Activated T-cell treated with anti-CD3 and anti-CD28 coated beads for 1 hour (primary cell): Measurements from ENCODE around the gene GTSF1L.
"Not testable (repeated sequence)": the region's sequence is repeated elsewhere in the genome, so short reads cannot be mapped to it uniquely, and the experiment has no call there.

Source experiments
- DNase-seq: peaks from one replicate; pipeline ENCODE4 v3.0.0-alpha.2; 2020; ENCODE audit warnings: low read depth

The GTSF1L gene

GRCh38 chr20:43726811-43727338, at the start of gene GTSF1L:
GTSF1L (minus strand) TSS chr20:43727002; CDS start chr20:43726694, 308 bp downstream.
- no peak for DNase-seq

- DNase-seq, result no peak
These were observed 48.0 kb upstream of the GTSF1L start for GRCh38 chr20:43774754-43775153.

GRCh38 chr20:43771503-43772190, 44.8 kb upstream of the GTSF1L start:
- DNase-seq, result no peak

DNA sequence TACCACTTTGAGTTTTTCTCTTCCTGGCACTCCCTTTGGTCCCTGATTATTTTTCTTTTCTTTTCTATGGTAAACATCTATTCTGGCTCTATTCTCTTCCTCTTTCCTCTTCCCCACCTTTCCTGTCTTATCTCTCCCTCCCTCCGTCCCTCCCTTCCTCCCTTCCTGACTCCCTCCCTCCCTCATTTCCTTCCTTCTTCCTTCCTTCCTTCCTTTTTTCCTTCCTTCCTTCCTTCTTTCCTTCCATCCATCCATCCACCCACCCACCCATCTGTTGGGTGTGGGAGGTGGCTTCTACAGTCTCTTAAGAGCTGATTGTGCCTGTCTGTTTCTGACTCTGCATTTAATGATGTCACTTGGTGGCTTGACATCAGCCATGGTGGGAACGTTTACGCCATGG, 43.5 kb upstream of the GTSF1L start:
- no peak for DNase-seq

- no peak for DNase-seq
These were observed 41.1 kb upstream of the GTSF1L start for GRCh38 chr20:43767686-43768474.

DNA sequence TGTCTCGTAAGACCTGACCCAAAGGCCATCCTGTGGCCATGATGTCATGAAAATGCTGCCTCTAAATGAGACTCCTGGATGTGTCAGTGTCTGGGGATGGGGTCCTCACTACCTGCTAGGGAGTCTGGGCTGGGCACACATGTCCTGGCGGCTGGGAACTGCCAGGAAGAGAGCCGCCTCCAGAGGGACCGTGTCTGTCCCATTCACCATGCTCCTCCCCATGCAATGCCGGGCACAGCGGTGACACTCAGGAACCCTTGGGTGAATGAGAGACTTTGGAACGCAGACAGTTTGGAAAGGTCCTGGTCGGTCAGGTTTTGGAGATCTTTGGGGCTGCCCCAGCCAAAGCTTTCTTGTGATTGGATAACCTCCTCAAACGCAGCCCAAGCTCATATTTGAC, 40.1 kb upstream of the GTSF1L start:
- no peak for DNase-seq

DNA sequence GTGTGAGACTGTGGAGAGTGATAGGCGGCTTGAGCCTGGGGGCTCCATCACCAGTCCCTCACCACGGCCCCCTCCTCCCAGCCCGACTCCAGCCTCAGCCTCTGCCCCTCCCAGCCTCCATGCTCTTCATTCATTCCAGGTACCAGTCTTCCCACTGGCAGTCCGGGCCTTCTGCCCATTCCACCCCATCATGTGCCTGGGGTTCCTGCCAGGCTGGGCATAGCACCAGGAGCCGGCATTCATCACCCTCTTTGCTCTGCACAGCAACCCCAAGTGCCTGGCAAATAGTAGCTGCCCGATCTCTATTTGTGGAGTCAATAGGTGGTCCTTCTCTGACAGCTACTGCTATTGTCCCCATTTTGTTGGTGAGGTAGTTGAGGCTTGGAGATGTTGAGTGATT, 39.6 kb upstream of the GTSF1L start:
- DNase-seq, result no peak

DNA sequence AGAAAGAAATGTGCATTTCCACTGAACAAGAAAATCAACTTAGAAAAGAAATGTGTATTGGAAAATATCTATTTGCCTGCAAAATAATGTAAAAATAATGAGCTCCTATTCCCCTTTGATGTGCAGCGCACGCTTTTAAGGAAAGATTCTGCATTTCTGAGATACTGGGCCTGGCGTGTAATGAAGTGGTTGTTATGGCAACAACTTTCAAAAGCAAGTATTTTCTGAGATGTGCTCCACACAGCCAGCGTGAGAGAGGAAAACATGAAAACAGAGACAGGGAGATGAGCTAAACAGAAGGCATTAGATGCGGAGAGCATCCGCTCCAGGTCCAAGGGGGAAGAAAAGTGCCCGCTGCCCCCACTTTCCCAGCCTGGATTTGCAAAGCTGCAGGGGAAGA, 39.1 kb upstream of the GTSF1L start:
- no peak for DNase-seq

DNA sequence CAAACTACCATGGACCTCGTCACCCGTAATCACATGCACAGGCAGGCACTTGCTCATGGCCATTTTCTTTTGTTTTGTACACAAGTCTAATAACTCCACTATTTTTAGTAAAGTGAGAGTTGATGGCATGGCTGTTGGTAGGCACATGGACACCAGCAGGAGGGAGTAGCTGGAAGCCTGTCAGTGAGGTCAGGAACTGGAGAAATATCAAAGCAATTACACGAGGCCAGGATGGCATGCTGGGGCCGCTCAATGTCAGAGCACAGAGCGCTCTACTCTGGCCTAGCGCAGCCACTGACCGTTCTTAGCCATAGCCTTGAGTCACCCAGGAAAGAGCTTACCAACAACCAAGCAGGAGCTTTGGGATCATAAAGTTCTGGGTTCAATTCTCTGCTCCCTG, 36.1 kb upstream of the GTSF1L start:
- DNase-seq, result no peak

DNA sequence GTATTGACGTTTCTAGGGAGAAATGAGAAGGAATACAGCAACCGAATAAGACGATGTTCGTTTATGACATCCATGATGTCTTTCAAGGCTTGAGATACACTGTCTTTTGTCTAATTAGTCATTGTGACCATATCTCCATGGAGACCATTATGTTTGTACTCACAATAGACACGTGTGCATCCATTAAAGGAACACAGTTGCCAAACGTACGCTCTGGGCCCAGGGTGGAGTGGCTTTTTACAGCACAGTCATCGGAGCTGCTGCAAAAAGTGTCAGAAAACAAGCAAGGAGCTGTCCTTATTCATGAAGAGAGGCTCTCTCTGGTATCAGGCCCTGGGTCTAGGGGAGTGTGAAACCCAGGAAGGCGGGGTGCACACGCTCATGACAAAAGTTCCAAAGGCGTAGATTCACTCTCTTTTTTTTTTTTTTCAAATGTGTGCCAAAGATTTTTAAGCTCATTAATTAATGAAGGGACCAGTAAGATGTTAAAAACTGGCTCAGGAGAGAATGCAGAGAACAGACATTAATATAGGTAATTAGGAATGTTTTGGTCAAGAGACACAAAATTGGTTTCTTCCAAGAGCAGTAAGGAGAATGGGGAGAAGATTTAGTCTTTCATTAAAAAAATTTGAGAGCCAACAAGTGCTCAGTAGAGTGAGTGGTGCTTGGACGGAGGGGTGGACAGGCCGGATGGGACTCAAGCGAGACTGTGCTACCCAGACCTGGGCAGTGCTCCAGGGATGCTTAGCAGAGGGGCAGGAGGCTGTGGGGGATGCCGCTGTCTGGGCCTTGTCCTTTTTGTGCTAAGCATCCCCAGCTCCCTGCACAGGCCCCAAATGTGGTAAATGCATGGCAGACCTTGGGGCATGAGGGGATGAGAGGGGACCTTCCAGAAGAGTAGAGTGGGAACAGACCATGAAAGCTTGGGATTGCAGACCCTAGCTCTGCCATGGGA, 34.9 kb upstream of the GTSF1L start:
- DNase-seq, result no peak

GRCh38 chr20:43757888-43758287, 31.1 kb upstream of the GTSF1L start:
- DNase-seq, result not testable (repeated sequence)

- no peak for DNase-seq
These were observed 29.0 kb upstream of the GTSF1L start for GRCh38 chr20:43755851-43756250.

- no peak for DNase-seq
These were observed 28.6 kb upstream of the GTSF1L start for GRCh38 chr20:43755390-43755789.

DNA sequence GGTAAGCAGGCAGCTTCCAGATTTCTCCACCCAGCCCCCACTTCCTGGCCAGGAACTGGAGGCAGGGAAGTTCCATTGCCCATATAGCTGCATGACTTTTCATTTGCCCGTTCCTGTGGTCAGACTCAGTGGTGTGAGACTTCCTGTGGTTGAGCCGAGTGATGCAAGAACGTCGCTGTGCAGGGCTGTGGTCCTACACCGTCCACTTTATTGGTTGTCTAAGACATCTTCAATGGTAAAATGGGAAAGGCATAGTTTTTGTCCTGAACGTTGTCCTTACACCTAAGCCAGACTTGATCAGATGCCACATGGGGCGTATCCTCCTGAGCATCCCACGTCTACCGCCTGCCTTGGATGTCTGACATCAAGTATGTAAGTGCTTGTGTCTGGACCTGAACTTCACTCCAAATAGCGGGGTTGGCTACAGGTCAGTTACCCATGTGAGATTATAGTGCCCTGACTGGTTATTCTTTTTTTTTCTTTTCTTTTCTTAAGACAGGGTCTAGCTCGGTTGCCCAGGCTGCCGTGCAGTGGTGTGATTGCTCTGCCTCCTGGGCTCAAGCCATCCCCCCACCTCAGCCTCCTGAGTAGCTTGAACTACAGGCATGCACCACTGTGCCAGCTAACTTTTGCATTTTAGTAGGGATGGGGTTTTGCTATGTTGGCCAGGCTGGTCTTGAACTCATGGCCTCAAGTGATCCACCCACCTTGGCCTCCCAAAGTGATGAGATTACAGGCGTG, 25.9 kb upstream of the GTSF1L start:
- DNase-seq, result no peak

- no peak for DNase-seq
These were observed 25.2 kb upstream of the GTSF1L start for GRCh38 chr20:43752051-43752360.

DNA sequence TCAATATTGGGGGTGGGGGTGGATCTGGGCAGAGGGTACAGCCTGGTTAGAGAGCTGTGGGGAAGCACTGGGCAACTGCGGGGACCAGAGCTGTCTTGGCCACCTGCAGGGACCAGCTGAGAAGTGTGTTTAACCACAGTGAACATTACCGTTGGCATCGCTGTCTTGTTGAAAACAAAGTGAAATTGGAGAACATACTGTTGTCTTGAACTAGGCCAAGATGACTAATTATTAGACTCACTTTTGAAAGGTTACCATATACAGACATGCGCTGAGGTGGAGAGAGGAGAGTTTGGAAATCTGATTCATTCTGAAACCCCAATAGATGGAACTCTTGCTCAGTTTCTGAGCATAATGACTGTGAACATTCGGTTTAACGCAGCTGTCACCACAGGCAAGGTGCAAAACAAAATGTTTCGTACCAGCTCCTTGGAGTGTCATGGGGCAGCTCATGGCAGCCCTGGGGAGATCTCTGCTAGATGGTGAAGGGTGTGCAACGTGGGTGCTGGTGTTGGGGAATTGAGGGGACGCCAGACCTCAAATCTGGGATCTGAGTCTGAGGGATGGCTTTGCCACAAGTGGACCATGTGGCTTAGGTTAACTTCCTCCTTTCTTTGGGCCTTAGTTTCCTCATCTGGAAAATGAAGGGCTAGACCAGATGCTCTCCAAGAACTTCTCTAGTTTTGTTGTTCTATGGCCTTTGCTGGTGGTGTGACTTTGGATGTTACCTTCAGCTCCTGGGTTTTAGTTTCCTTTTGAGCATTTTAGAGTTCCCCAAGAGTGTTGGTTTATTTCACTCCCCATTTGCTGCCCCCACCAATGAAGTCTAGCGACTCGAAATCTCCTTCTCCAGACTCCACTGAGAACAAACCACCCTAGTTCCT, 24.6 kb upstream of the GTSF1L start:
- no peak for DNase-seq

DNA sequence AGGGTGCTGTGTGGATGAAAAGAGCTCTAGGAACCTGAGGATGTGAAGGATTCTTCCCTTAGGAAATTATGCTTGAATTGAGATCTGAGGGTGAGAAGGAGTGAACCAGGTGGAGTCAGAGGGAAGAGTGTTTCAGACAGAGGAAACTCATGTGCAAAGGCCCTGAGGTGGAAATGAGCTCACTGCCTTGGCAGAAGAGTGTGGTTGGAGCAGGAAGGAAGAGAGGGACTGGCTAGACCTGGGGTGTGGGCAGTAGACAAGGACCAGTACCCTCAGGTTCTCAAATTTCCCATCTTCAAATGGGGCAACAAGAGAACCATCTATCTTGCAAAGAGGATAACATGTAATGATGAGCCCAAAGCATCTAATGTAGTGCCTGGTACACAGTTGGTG, 24.0 kb upstream of the GTSF1L start:
- DNase-seq, result no peak

- DNase-seq, result peak; percentile 85
These were observed 23.0 kb upstream of the GTSF1L start for GRCh38 chr20:43749734-43750294.

- no peak for DNase-seq
These were observed 21.5 kb upstream of the GTSF1L start for GRCh38 chr20:43748274-43748673.
